ENCODE data around the gene ARHGAP27.
"Not testable (repeated sequence)": the region's sequence is repeated elsewhere in the genome, so short reads cannot be mapped to it uniquely, and the experiment has no call there.

ARHGAP27 gene

DNA sequence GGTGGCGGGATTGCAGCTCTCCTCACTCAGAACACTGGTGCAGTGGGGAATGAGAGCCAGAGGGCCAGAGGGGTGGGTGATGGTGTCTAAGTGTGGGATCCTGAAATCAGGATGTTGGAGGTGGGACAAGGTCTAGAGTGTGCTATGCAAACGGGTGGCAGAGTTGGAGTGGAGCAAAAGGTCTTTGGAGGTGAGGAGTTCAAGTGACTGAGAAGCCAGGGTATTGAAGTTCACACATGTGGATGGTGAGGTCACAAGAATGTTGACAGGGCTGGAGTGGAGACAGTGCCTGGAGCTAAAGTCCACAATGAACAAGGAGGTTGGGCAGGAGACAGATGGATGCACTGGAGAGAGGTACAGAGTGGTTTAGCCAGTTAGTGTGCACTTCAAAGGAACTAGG, 77.6 kb downstream of the ARHGAP27 start:
- FAIRE-seq: no peak

DNA sequence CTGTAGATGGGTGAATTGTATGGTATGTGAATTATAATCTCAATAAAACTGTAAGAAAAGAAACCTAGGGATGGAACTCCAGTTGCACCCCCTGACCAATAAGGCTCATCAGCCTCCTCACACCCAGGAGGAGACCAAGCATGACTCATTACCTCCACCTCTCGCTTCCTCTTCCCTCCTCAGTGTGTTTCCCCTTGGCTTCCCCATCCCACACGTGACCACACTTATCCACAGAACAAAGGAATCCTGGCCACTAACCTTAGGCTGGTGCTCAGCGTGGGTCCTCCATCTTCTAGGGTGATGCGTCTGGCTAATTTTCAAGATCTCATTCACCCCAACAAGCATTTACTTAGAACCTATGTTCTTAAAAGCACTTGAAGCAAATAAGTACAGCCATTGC, 79.6 kb downstream of the ARHGAP27 start:
- no peak for FAIRE-seq

DNA sequence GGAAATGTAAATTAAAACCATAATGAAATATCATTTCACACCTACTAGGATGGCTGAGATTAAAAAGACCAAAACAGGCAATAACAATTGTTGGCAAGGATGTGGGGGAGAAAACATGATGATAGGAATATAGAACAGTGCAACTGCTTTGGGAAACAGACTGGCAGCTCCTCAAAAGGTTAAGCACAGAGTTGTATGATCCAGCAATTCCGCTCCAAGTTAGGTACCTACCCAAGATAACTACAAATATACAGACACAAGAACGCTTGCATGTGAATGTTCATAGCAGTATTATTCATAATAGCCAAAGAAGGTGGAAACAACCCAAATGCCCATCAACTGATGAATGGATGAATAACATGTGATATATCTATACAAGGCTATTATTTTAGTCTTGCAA, 80.8 kb downstream of the ARHGAP27 start:
- FAIRE-seq: no peak

DNA sequence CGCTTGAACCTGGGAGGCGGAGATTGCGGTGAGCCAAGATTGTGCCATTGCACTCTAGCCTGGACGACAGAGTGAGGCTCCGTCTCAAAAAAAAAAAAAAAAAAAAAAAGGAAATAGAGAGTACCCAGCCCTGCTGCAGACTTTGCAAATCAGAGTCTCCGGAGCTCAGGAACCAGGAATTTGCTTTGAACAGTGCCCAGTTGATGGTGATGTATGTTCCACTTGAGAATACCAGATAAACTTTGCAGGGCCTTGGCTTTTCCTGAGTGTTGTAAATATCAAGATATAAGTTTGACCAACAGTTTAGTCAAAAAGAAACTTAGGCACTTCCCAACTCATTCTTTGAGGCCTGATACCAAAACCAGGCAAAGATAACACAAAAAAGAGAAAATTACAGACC, 85.2 kb downstream of the ARHGAP27 start:
- FAIRE-seq: no peak

GRCh38 chr17:45346216-45347015, 86.3 kb downstream of the ARHGAP27 start:
- FAIRE-seq: no peak

- no peak for FAIRE-seq
Measured at GRCh38 chr17:45345554-45346215, 87.0 kb downstream of the ARHGAP27 start.

DNA sequence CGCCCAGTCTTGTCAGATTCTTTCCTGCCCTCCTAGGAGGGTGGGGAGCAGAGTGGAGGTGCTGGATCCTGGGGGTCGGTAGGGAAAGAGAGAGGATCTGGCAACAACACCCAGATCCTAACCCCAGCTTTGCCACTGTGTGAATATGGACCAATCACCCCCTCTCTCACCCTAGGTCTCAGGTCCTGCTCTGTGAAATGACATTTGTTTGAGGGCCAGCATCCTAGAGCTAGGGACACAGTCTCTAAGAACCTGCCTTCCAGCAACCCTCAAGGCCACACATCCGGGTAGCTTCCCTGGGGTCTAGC, 87.5 kb downstream of the ARHGAP27 start:
- no peak for FAIRE-seq

- FAIRE-seq: not testable (repeated sequence)
Measured at GRCh38 chr17:45343967-45344664, 88.6 kb downstream of the ARHGAP27 start.
